Fibroblast of peridontal ligament (primary cell): ENCODE data around the gene ITPKB.

Experiments used
- DNase-seq: peaks from one replicate; pipeline ENCODE4 v3.0.0-alpha.2; 2010; ENCODE audit errors: extremely low read depth

The ITPKB gene

DNA sequence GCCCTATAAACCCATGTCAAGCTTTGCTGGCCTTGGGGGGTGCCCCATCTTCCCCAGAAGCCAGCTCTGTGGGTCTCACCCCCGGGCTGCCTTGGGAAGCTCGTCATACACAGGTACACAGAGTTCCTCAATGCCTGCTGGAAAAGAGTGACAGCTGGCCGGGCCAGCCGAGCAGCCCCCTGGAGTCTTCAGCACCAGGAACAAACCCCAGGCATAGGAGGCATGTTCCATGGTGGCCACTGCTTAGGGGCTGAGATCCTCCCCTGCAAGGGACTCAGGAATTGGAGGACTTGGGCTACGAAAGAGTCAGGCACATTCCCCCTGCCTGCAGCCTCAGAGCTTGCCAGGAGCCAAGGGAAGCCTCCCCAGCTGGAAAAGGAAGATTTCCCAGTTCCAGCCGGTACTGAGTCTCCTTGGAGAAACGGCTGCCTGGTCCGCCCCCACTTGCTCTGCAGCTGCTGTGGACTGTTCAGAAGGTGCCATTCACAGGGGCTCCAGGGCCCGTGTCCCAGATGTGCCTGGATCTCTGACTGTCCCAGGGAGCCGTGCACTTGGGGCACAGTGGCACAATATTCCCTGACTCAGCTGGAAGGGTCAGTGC, 101.0 kb downstream of the ITPKB start:
- no peak for DNase-seq

DNA sequence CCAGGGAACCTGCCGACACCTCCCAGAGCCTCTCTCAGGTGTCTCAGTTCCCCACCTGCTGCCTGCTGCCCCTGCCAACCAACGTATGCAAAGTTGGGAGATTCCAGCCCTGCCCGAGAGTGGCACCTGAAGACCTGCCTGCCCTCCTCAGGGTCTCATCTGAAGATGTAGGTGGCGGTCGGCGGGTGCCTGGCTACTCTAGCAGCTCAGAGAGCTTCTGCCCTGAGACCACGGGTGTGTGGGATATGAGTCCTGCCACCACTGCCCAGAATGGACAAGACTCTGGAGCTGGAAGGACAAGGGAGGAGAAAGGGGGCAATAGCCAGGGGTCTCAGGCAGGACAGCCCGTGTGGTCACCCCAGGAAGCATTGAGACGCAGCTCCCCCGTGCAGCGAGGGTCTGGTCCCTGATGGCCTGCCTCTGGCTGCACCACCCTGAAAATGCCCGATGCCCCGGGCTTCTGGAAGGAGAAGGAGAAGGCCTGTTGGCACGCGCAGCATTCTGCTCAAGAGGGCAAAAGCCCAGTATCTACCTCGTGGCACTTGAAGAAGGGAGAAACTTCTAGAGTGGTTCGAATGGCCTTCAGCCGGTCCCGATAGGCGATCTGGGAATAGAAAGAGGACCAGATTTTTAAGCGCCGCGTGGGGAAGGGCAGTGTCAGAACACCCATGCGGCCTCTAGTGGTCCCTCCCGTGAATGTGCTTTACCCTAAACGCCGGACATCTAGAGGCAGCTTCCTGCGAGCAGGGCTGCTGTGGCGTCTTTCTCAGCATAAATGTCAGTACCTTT, 101.7 kb downstream of the ITPKB start:
- peak; percentile 30 for DNase-seq

GRCh38 chr1:226636847-226637096, 102.3 kb downstream of the ITPKB start:
- DNase-seq, result no peak

DNA sequence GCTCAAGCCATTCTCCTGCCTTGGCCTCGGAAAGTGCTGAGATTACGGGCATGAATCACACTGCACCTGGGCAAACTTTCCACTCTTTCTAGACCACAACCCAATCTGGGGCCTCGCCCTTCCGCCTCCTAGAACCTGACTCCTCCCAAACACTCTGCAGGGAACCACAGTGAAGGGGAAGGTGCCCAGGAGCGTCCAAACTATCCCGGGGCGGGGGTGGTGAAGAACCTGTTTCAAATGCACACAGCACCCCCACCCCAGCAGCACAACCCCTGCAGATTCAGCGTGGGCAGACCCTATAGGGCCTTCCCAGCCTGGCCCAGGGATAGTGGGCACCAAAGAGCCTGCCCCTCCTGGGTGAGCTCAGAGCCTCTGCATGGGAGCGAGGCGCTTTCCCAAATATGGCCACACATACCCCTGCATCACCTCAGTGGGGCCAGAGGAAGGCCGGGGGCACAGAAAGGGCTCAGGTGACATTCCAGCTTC, 103.6 kb downstream of the ITPKB start:
- DNase-seq, result no peak

DNA sequence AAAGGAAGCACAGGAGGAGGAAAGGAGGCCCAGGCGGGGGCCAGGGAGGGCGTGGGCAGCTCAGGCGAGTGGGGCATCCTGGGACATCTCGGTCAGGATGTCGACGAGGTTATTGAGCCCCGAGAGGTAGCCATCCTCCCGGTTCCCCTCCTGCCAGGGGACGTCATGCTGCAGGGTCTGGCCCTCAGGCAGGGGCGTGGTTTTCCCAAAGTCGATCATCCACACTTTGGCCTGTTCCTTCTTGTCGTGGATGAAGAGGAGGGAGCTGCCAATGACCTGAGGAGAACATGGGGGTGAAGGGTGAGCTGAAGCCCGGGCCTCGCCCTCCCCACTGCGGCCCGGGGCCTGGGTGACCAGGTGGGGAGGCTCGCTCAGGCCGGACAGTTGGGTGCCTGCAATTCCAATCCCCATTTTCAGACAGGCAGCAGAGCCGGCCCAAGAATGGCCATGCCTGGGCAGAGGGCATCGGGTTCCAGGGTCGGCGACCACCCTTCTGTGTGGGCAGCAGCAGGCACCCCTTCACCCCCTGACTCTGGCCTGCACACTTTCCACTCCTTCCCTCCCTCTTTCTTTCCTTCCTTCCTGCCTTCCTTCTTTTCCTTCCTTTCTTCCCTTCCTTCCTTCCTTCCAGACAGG, 104.4 kb downstream of the ITPKB start:
- DNase-seq, result no peak

GRCh38 chr1:226634166-226634588, 104.9 kb downstream of the ITPKB start:
- peak; percentile 63 for DNase-seq

- DNase-seq, result no peak
Measured at GRCh38 chr1:226633541-226634165, 105.4 kb downstream of the ITPKB start.

GRCh38 chr1:226632922-226633351, 106.1 kb downstream of the ITPKB start:
- no peak for DNase-seq

DNA sequence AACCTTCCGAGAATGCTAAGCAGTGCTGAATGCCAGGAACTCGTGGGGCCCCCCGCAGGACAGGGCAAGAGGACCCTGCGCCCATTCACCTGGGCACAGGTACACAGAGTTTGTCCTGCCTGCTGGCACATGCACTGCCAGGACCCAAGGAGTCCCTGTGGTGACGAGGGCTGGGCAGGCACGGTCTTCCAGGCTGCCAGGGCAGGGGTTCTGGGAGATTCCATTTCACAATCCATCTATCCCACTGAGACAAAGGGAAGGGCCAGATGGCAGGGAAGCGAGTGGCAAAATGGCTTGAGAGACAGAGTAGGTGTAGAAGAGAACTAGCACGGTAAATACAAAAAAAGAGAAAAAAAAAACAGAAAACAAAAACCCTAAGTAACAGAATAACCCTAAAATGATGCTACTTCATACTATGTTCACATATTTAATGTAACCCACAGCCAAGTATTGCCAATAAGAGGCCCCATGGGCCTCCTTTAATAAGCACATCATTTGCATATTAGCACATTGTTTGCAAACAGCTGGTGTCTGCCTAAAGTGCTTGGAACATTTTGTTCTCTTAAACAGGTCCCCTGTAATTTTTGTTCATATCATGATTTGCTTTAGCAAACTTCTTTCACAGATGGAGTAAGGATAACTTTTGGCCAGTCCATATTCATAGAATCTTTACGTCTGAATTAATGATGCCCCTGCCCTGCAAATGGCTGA, 106.8 kb downstream of the ITPKB start:
- no peak for DNase-seq

DNA sequence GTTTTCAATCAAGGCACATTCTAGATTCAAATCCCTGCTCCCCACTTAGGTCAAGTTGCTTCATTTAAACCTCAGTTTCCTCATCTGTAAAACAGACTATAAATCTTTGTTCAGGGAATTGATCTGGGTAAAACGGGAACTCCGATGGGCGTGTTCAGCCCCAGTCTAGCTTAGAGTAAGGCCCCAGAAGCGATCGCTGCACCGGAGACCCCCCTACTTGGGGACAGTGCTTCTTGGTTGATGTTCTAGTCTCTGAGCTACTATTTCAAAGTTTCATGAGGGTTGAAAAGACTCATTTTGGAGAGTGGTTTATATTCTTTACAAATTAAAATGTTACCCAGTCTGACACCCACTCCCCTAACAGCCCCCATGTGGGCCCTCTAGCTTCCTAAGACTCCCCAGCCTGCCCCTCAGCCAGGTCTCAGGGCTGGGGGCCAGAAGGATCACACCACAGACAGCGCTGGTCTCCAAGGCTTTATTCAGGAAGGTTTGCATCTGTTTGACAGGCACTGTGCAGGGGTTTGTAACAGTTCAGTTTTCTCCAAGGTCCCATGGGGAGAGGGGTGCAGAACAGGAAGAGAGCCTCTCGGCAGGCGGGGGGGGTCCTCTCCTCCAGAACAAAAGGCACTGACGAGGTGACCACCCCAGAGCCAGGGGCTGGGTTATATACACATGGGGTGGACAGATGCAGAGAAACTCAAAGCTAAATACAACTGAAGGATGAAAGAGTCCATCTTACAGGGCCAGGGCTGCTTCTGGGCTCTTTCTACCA, 107.7 kb downstream of the ITPKB start:
- DNase-seq, result no peak

DNA sequence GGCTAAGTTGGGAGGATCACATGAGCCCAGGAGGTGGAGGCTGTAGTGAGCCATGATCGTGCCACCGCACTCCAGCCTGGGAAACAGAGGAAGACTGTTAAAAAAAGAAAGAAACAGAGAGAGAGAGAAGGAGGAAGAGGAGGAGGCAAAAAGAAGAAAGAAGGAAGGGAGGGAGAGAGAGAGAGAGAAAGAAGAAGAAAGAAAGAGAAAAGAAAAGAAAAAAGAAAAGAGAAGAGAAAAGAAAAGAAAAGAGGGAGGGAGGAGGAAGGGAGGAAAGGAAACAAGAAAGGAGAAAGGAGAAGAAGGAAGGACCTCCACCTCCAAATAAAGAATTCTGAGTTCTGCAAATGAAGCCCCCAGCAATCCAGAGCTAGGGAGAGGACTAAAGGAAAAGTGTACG, 108.5 kb downstream of the ITPKB start:
- DNase-seq, result no peak

DNA sequence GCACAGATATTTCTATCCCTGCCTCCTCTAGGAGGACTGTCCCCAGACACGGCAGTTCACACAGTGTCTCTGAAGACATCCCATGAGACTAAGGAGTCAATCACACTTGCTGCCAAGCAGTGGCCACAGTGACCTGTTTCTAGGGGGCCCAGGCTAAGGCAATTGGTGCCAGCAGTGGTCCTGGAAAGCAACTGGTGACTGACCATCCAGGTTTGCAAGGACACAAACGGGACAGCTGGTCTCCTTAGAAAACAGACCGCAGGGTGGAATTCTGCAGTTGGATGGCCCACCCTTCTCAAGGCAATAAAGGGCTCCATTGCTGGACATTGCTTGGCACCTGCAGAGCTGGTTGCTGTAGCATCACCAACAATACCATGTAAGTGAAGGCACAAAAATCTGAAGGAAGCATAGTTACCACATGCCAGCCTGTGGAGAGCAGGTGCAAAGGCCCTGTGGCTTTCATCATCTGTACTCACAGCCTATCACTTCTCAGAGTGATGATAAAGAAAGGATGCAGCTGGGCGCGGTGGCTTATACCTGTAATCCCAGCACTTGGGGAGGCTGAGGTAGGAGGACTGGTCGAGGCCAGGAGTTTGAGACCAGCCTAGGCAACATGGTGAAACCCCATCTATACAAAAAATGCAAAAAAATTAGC, 109.1 kb downstream of the ITPKB start:
- no peak for DNase-seq

GRCh38 chr1:226629210-226629895, 109.7 kb downstream of the ITPKB start:
- no peak for DNase-seq

- DNase-seq, result no peak
Measured at GRCh38 chr1:226628612-226629155, 110.4 kb downstream of the ITPKB start.

DNA sequence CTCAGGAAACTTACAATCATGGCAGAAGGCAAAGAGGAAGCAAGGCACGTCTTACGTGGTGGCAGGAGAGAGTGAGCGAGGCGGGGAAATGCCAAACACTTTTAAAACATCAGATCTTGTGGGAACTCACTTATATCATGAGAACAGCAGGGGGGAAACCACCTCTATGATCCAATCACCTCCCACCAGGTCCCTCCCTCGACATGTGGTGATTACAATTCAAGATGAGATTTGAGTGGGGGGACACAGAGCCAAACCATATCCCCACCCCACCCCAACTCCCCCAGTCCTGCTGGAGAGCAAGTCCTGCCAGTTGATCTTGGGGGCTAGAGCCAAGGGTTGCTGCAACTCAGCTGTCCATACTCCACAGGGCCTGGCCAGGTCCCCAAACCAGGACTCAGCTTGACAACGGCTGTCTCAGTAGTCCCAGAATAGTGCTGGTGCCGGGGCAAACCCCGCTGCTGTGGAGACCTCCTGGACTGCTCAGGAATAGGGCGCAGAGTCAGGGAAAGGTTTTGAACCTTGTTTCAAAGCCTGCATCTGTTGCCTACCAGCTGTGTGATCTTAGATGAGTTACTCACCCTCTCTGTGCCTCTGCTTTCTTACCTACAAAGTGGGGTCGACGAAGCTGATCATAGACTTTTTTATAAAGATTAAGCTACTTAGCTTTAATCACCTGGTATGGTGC, 111.0 kb downstream of the ITPKB start:
- no peak for DNase-seq

- no peak for DNase-seq
Measured at GRCh38 chr1:226627050-226627755, 111.9 kb downstream of the ITPKB start.

GRCh38 chr1:226626577-226626956, 112.5 kb downstream of the ITPKB start:
- peak; percentile 54 for DNase-seq

DNA sequence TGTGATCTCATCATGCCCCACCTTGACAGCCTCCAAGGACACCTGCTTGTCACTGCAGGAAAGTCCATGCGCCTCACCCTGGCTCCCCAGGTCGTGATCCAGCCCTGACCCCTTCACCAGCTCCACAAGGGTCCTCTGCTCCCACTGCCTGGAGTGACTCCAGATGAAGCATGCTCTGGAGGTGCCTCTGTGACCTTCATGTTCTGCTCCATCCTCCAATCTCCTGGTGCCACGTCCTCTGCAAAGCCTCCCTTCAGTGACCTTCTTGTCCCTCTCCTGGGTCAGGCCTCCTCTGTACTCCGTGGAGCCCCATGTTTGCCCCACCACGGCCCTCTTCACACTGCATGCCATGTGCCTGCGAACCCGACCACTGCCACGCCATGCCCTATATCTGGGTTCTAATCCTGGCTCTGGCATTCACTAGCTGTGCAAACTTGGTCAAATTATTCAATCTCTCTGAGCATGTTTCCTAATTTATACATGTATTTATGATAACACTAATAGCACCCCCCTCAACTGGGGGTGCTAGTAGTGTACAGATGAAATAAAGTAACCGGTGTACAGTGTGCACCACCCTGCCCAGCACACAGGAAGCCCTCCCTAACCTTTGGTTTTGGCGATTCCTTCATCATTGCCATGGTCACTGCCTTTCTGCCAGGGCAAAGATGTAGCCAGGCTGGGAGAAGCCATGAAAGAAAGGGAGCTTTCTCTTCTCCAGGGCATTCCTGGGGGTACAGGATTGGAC, 113.1 kb downstream of the ITPKB start:
- no peak for DNase-seq
